WTC11 (cell line): ENCODE results near the gene RGS6.

Experiments
- CTCF ChIP-seq: fragments of 200-600 bp; IDR thresholded peaks from 2 replicates; pipeline ENCODE4 v1.8.0; 2022; ENCODE audit warnings: antibody characterized with exemption
- E2F5 ChIP-seq: sonication (generic); formaldehyde crosslinking; IDR thresholded peaks from 2 replicates; pipeline ENCODE4 v1.8.1; 2022; ENCODE audit warnings: mild to moderate bottlenecking, moderate library complexity, missing genetic modification reagents
- ETV6 ChIP-seq: sonication (generic); formaldehyde crosslinking; IDR thresholded peaks from 2 replicates; pipeline ENCODE4 v1.8.1; 2022; ENCODE audit warnings: mild to moderate bottlenecking, missing genetic modification reagents
- GRHL2 ChIP-seq: fragments of 250-450 bp; sonication (Bioruptor Pico); IDR thresholded peaks from 2 replicates; pipeline ENCODE4 v1.8.0; 2022; ENCODE audit warnings: mild to moderate bottlenecking, moderate library complexity; ENCODE audit not compliant: insufficient replicate concordance, severe bottlenecking
- GTF2I ChIP-seq: fragments of 250-450 bp; sonication (Bioruptor Pico); conservative IDR thresholded peaks from 2 replicates; pipeline ENCODE4 v1.4.0; 2021; ENCODE audit warnings: mild to moderate bottlenecking
- IRF2 ChIP-seq: sonication (generic); formaldehyde crosslinking; IDR thresholded peaks from 2 replicates; pipeline ENCODE4 v1.8.0; 2022; ENCODE audit warnings: low read depth, missing genetic modification reagents, borderline replicate concordance
- NR3C1 ChIP-seq: sonication (generic); formaldehyde crosslinking; conservative IDR thresholded peaks from 2 replicates; pipeline ENCODE4 v1.8.1; 2023; ENCODE audit warnings: low read depth, mild to moderate bottlenecking, missing genetic modification reagents
- TEAD4 ChIP-seq: sonication (generic); formaldehyde crosslinking; IDR thresholded peaks from 2 replicates; pipeline ENCODE4 v1.8.0; 2022; ENCODE audit warnings: mild to moderate bottlenecking, missing genetic modification reagents
- TP53 ChIP-seq: sonication (generic); formaldehyde crosslinking; IDR thresholded peaks from 2 replicates; pipeline ENCODE4 v1.8.1; 2023; ENCODE audit warnings: mild to moderate bottlenecking, missing genetic modification reagents
- USF1 ChIP-seq: sonication (generic); formaldehyde crosslinking; IDR thresholded peaks from 2 replicates; pipeline ENCODE4 v1.8.0; 2022; ENCODE audit warnings: mild to moderate bottlenecking, missing genetic modification reagents
- TF ChIP-seq, protein P1 (sequence below): fragments of 250-450 bp; sonication (Bioruptor Pico); IDR thresholded peaks from 2 replicates; pipeline ENCODE4 v1.9.0; 2021; ENCODE audit warnings: moderate library complexity, mild to moderate bottlenecking, inconsistent platforms, borderline replicate concordance
- TF ChIP-seq, protein P2 (sequence below): sonication (generic); formaldehyde crosslinking; IDR thresholded peaks from 2 replicates; pipeline ENCODE4 v1.8.0; 2022; ENCODE audit warnings: mild to moderate bottlenecking, missing genetic modification reagents

DNA sequence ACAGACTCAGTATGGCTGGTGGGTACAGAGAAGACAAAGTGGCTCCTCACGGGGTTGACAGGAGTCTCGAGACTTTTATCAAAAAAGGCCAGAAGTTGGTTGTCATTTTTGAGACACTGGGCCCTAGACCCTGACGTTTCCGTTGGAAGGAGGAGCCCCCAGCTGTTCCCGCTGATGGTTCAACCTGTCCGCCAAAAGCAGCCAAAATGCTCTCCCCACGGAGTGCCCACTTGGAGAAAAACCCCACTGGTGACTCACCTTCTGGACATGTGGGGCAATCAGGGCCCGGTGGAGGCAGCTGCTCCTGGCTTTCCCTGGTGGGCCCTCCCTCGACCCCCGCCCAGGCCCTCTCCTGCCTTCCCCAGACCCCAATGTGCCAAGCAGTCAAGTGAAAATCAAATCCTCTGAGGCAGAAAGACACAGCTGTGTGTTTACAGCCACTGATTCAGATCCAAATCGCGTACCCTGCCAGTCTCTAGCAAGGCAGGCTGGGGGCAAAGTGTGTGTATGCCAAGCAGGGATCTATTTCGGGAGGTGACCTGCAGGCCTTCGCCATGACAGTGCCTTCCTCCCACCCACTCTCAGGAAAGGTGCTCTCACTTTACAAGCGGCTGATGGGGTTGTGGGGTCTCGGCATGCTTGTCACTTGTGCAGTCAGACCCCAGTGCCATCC lies 614.3 kb downstream of the RGS6 start:
- no peak for TF ChIP-seq USF1 (CRISPR knock-in tag)
- TF ChIP-seq CTCF: no peak
- no peak for TF ChIP-seq ETV6 (CRISPR knock-in tag)
- TF ChIP-seq GTF2I: no peak
- TF ChIP-seq NR3C1 (CRISPR knock-in tag): no peak
- TF ChIP-seq, protein P1, sequence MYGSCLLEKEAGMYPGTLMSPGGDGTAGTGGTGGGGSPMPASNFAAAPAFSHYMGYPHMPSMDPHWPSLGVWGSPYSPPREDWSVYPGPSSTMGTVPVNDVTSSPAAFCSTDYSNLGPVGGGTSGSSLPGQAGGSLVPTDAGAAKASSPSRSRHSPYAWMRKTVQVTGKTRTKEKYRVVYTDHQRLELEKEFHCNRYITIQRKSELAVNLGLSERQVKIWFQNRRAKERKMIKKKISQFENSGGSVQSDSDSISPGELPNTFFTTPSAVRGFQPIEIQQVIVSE (CRISPR knock-in tag): no peak
- no peak for TF ChIP-seq E2F5 (CRISPR knock-in tag)
- TF ChIP-seq, protein P2, sequence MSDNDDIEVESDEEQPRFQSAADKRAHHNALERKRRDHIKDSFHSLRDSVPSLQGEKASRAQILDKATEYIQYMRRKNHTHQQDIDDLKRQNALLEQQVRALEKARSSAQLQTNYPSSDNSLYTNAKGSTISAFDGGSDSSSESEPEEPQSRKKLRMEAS (CRISPR knock-in tag): no peak
- TF ChIP-seq TP53 (CRISPR knock-in tag): no peak
- TF ChIP-seq GRHL2 (CRISPR knock-in tag): no peak
- no peak for TF ChIP-seq IRF2 (CRISPR knock-in tag)
- TF ChIP-seq TEAD4 (CRISPR knock-in tag): no peak
